Thyroid gland (tissue), 4 donors: ENCODE results near the gene LEUTX. TPM values are rescaled to one million over a fixed set of nuclear protein-coding genes. Genes with fewer than 3 reads are reported as not detected.

Experiments used
- DNase-seq, 2 donors: peaks; one replicate each; pipeline ENCODE4 v3.0.0-alpha.2; 2019
- H3K27ac ChIP-seq, 3 donors: fragments of 200-600 bp; sonication (generic); 1 replicate in 2 of 3; 2 replicates in 1 of 3; pipeline ENCODE4 v1.5.1; 2016 to 2019; ENCODE audit warnings: mild to moderate bottlenecking in 1 of 3, moderate library complexity in 1 of 3
- H3K27me3 ChIP-seq: fragments of 200-600 bp; sonication (generic); one replicate; pipeline ENCODE4 v1.5.1; 2019
- H3K36me3 ChIP-seq, 2 donors: fragments of 200-600 bp; sonication (generic); one replicate each; pipeline ENCODE4 v1.5.1; 2016 to 2019
- H3K4me1 ChIP-seq, 2 donors: fragments of 200-600 bp; sonication (generic); one replicate each; pipeline ENCODE4 v1.5.1; 2017 to 2019
- H3K4me3 ChIP-seq, 3 donors: fragments of 200-600 bp; sonication (generic); replicated peaks in 1 of 3; 1 replicate in 2 of 3; 2 replicates in 1 of 3; pipeline ENCODE4 v1.5.1; 2016; ENCODE audit warnings: mild to moderate bottlenecking in 1 of 3
- H3K9me3 ChIP-seq: fragments of 200-600 bp; sonication (generic); one replicate; pipeline ENCODE4 v1.5.1; 2017
- POLR2A ChIP-seq, 2 donors: fragments of 450-650 bp; IDR thresholded peaks; one replicate each; pipeline ENCODE4 v1.6.1; 2017; ENCODE audit warnings: antibody characterized with exemption in 2 of 2, mild to moderate bottlenecking in 2 of 2, moderate library complexity in 1 of 2
- WGBS, 2 donors: methylation state at CpG; one replicate each; pipeline ENCODE4 v1.1.5; 2017; 5-methylcytosine and 5-hydroxymethylcytosine counted together
- intact Hi-C: fragments of 100-400 bp; cut with DNase I; formaldehyde crosslinking; loops from one replicate; pipeline ENCODE4 v1.15.1; 2023
- total RNA-seq, 4 donors: library from RNA; depleted of rRNA; stranded (reverse); fragments of >200 nt; gene quantifications; one replicate each; pipeline ENCODE4 v1.2.3, GENCODE V29; 2016
- TF ChIP-seq, protein P1 (sequence below), 6 experiments: fragments of 200-600 bp in 3 of 6; fragments of 450-650 bp in 3 of 6; sonication (generic) in 3 of 6; IDR thresholded peaks; one replicate each; pipeline ENCODE4 v1.5.1; 2016 to 2019; ENCODE audit warnings: antibody characterized with exemption in 6 of 6, mild to moderate bottlenecking in 2 of 6, inconsistent platforms in 1 of 6, moderate library complexity in 1 of 6

The LEUTX gene
- total RNA-seq, 4 donors from 2014 or later = not detected

DNA sequence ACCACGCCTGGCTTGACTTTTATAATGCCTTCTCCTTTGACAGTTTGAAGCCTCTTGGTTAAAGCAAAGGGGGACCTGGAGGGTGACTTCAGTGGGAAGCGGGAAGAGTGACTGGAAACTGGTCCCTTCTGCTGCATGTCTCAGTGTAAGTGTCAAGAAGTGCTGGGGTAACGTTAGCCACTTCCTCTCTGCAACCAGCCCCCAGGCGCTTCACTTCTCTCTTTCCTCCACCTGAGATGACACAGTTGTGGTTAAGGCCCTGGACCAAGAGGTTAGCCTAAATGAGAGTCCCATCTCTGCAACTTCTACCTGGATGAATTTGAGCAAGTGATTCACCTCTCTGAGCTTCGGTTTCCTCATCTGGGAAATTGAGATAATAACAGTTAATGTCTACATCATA lies 16.3 kb downstream of the LEUTX start:
- intact Hi-C loops = no loop called here
- H3K9me3 ChIP-seq = no peaks in the 10 kb centered on the region
- no peak for DNase-seq
- H3K36me3 ChIP-seq = no peaks in the 10 kb centered on the region
- H3K27me3 ChIP-seq = no peaks in the 10 kb centered on the region
- no peak overlapping the region for H3K27ac ChIP-seq
- 74 to 79% methylated on average over 5 of the region's 5 CpGs for WGBS, 2 donors
- H3K4me1 ChIP-seq = no peaks in the 10 kb centered on the region
- TF ChIP-seq POLR2A (IDR thresholded peaks at IDR 0.05) = no peak
- TF ChIP-seq, protein P1, sequence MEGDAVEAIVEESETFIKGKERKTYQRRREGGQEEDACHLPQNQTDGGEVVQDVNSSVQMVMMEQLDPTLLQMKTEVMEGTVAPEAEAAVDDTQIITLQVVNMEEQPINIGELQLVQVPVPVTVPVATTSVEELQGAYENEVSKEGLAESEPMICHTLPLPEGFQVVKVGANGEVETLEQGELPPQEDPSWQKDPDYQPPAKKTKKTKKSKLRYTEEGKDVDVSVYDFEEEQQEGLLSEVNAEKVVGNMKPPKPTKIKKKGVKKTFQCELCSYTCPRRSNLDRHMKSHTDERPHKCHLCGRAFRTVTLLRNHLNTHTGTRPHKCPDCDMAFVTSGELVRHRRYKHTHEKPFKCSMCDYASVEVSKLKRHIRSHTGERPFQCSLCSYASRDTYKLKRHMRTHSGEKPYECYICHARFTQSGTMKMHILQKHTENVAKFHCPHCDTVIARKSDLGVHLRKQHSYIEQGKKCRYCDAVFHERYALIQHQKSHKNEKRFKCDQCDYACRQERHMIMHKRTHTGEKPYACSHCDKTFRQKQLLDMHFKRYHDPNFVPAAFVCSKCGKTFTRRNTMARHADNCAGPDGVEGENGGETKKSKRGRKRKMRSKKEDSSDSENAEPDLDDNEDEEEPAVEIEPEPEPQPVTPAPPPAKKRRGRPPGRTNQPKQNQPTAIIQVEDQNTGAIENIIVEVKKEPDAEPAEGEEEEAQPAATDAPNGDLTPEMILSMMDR (IDR thresholded peaks at IDR 0.05) = no peak
- H3K4me3 ChIP-seq = no peak overlapping the region

DNA sequence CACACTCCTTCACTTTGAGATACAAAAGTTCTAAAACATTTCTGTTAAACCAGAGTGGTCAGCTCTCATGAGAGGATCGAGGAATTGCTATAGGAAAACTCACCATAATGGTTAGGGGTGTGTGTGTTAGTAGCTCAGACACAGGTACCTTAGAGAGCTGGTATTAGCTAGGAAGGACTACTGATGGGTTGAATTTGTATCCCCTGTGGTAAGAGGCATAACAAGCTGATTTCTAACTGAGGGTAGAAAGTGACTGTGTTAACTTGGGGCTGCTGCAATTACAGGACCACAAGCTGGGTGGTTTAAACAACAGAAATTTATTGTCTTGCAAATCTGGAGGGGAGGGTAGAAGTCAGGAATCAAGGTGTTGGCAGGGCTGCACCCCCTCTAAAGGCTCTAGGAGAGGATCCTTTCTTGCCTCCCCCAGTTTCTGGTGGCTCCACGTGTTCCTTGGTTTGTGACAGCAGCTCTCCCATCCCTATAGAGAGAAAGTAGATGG lies 17.4 kb downstream of the LEUTX start:
- Histone ChIP-seq H3K27me3 (no peaks in the 10 kb centered on the region), H3K36me3 (no peaks in the 10 kb centered on the region), H3K4me1 (no peaks in the 10 kb centered on the region), H3K9me3 (no peaks in the 10 kb centered on the region), H3K4me3 (no peak overlapping the region), H3K27ac (no peak overlapping the region)
- DNase-seq = no peak
- intact Hi-C loops = no loop called here
- WGBS, 2 donors = 37 to 38% methylated on average over 2 of the region's 2 CpGs
- TF ChIP-seq, protein P1 (IDR thresholded peaks at IDR 0.05) = no peak

DNA sequence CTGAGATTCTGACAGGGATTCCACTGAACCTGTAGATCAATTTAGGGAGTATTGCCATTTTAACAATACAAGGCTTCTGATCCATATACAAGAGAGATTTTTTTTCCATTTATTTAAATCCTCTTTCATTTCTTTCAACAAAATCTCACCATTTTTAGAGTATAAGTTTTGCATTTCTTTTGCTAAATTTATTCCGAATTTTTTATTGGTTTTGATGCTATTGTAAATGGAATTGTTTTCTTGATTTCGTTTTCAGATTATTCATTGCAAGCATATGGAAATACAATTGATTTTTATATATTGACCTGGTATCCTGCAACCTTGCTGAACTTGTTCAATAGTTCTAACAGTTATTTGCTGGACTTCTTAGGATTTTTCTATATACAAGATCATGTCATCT lies 18.4 kb downstream of the LEUTX start:
- TF ChIP-seq, protein P1 (IDR thresholded peaks at IDR 0.05) = no peak
- 66 to 69% methylated on average over 2 of the region's 2 CpGs for whole genome bisulfite sequencing, 2 donors
- no peaks in the 10 kb centered on the region for H3K4me1 ChIP-seq

DNA sequence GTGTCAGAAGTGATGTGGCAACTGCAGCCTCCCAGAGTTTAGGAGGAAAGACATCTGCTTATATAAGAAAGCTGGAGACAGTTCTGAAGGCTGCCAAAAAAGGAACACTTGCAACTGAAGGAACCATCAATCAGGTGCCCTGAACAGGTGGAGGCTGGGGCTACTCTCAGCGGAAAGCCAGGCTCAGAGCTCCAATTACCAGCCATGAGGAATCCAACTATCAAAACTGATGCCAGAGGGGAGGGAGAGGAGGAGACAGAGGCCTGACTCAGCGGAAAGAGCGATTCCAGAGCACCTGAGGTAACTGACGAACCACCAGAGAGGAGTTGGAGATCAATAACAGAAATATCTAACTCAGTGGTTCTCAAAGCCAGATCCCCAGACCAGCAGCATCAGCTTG lies 24.3 kb downstream of the LEUTX start:
- Histone ChIP-seq H3K27me3 (no peaks in the 10 kb centered on the region), H3K4me3 (no peak overlapping the region), H3K9me3 (no peaks in the 10 kb centered on the region), H3K36me3 (no peaks in the 10 kb centered on the region), H3K4me1 (no peaks in the 10 kb centered on the region), H3K27ac (peak overlapping the region in 1 of 3 donors; percentile 12)
- TF ChIP-seq POLR2A (IDR thresholded peaks at IDR 0.05) = no peak
- TF ChIP-seq, protein P1 (IDR thresholded peaks at IDR 0.05) = no peak
- peak; percentile 63 to 67 for DNase-seq
- 14 to 15% methylated on average over 4 of the region's 4 CpGs for WGBS, 2 donors
- intact Hi-C loops = no loop called here

More for the DNA sequence above, 18.4 kb downstream of the LEUTX start:
- Histone ChIP-seq H3K27me3 (no peaks in the 10 kb centered on the region), H3K27ac (no peak overlapping the region), H3K9me3 (no peaks in the 10 kb centered on the region), H3K4me3 (no peak overlapping the region), H3K36me3 (no peaks in the 10 kb centered on the region)
- DNase-seq = no peak
- intact Hi-C loops = no loop called here

DNA sequence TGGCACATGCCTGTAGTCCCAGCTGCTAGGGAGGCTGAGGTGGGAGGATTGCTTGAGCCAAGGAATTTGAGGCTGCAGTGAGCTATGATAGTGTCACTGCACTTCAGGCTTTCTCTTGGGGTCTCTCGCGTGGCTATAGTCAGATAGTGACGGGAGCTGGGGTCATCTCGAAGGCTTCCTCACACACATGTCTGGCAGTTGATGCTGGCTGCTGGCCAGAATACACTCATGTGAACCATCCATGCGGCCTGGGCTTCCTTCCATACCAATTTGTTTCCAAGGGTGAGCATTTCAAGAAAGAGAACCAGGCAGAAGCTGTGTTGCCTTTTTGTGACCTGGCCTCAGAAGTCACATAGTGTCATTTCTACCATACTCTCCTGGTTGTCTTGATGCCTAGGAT lies 26.4 kb downstream of the LEUTX start:
- DNase-seq = peak; percentile 52 to 59
- TF ChIP-seq, protein P1 (IDR thresholded peaks at IDR 0.05) = no peak
- no peak for TF ChIP-seq POLR2A (IDR thresholded peaks at IDR 0.05)
- H3K27me3 ChIP-seq = no peaks in the 10 kb centered on the region
- H3K36me3 ChIP-seq = no peaks in the 10 kb centered on the region
- no peaks in the 10 kb centered on the region for H3K4me1 ChIP-seq
- 43 to 44% methylated on average over 5 of the region's 5 CpGs for WGBS, 2 donors
- no peak overlapping the region for H3K4me3 ChIP-seq
- intact Hi-C loops = no loop called here
- no peak overlapping the region for H3K27ac ChIP-seq
- H3K9me3 ChIP-seq = no peaks in the 10 kb centered on the region
